Stimulated activated CD8-positive, alpha-beta memory T cell treated with anti-CD3 and anti-CD28 coated beads, Interleukin-15, amount 100 ng/mL, for 4 hours (primary cell): ENCODE data around the gene CEACAM21.

ENCODE experiments used
- DNase-seq, 2 donors: peaks; one replicate each; pipeline ENCODE4 v3.0.0-alpha.2; 2020; ENCODE audit warnings: low read depth in 2 of 2

The CEACAM21 gene

DNA sequence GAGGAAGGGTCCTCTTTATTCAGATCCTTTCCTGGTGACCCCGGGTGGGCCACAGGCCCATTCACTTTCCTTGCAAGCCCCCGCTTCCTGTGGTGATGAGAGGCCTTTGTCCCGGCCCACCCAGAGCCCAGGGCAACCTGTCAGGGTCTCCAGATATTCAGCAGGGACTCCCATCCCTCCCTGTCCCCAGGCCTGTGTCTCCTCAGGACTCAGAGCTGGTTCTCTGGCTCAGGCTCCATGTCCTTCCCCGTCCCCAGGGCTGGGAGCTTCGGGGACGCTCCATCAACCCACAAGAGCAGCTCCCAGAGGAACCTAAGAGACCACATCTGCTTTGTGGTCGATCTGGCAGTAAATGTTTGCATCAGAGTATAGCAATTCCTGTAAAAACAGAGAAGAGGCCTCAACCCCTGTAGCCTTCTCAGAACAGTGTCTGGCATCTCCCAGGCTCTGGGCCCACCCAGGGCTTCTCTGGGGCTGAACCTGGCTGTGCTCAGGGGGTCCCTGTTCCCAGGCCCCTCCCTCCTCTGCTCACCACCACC is 43.1 kb downstream of the CEACAM21 start:
- DNase-seq: no peak

GRCh38 chr19:41620171-41620570 is 44.2 kb downstream of the CEACAM21 start:
- no peak for DNase-seq

GRCh38 chr19:41621226-41621625 is 45.3 kb downstream of the CEACAM21 start:
- no peak for DNase-seq

- DNase-seq: no peak
Measured at GRCh38 chr19:41621654-41622053, 45.7 kb downstream of the CEACAM21 start.

DNA sequence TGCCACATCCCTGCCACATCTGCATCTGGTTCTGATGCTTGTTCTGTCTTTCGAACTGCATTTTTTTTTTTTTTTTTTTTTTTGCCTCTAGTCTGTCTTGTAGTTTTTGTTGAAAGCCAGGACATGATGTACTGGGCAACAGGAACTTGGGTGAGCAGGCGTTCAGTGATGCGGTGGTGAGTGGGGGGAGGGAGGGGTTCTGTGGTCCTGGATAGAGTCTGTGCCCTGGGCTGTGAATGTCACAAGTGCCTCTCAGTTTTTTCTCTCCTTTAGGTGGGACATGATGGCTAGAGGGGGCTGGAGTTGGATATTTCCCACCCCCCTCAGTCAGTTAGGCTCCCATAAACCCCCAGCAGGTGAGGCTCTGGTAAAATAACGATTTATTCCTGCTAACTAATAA is 47.4 kb downstream of the CEACAM21 start:
- DNase-seq: no peak

DNA sequence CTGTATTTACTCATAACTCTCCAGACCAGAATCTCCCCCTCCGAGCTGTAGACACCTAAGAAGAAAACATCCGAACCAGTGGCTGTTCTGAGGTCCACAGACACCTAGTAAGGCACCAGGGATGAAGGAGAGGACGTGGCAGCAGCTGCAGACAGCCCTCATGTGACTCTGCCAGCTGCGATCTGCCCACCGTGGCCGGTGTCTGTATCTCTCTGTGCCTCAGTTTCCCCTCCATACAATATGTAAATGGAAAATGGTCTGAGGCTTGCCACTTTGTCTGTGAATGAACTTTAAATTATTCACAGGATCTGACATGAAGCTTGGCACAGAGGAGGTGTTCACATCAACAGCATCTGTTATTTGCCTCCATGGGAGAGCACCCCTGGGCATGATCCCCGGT is 48.5 kb downstream of the CEACAM21 start:
- no peak for DNase-seq

GRCh38 chr19:41624937-41625336 is 49.0 kb downstream of the CEACAM21 start:
- no peak for DNase-seq

DNA sequence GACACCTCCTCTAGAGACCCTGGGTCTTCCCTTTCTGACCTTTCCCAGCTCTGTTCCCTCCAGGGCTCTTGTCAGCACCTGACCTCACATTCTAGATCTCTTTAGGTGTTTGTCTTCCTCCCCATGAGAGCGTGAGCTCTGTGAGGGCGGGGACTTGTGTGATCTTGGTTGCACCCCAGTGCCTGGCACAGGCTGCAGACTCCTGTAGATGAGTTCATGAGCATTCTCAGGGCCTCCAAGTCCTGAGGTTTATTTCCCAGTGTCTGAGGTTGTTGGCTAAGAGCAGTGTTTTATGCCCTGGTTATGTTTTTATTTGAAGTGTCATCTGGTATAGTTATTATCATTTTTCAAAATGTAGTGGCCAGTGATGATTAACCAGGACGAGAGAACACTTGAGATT is 50.3 kb downstream of the CEACAM21 start:
- DNase-seq: no peak

DNA sequence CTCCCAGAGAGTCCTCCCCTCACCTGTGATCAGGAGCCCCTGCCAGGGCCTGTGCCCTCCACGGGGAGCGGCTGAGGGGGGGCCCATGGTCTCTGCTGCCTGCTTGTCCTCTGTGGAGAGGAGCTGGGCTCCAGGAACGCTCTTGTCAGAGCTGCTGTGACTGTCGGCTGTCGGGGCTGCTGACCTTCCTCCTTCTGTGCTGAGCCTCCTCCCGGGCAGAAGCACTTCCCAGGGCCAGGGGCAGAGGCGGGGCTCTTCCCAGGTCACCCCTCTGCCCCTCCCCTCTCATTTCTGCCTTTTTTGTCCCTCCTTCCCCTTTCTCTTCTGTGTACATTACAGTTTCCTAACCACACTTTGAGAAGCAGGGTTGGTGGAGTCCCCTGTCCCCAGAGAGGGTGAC is 50.9 kb downstream of the CEACAM21 start, which contains the start of gene CEACAM4:
Gene CEACAM4 (minus strand): TSS at position 198 of the 400 bp plus-strand sequence. CDS start 111 bp downstream, at position 87.
- DNase-seq: no peak

DNA sequence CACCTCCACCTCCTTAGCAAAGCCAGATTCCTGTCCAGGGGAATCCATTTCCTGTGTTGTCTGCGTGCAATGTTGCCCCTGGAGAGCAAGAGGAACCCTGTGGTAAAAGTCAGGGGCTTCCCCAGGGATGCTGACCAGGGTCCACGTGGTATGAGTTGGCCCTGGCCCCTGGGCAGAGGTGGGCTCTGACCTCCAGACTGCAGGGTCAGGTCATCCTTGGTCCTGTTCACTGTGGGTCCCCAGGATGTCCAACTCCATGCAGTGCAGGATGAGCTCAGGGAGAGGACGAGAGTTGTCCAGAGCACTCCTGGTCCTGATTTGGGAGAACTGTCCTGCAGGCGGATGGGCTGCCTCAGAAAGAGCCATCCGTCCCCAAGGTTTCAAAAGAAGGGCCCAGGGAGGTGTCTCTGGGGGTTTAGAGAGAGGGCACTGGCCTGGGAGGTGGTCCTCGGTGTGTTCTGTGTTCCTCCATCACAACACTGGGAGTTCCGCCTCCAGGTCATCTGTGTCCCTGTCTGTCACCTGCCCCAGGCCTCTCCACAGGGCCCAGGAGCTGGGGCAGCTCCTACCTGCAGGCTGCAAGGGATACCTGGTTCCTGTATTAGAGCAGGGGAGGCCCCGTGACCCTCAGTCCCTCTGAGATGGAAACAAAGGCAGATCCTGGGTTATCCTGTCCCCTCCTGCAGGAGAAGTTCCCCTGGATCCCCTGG is 52.2 kb downstream of the CEACAM21 start:
- DNase-seq: no peak
